ENCODE measurements around the gene CLDN8.

Gene CLDN8

GRCh38 chr21:30251781-30252180, 35.9 kb upstream of the CLDN8 start:
- H3K4ac ChIP-seq (ENCODE audit: low read depth, low read length) = no peak overlapping the region
- WGBS (ENCODE audit: extremely low coverage, insufficient coverage, insufficient read length) = no CpG with 5 or more reads among the region's 1 CpG

GRCh38 chr21:30249936-30250335, 34.0 kb upstream of the CLDN8 start:
- Histone ChIP-seq H3K79me2 (ENCODE audit: control insufficient read depth, insufficient read depth, low read length, poor library complexity) (no peaks in the 10 kb centered on the region), H3K79me1 (ENCODE audit: low read length) (no peaks in the 10 kb centered on the region), H3K18ac (ENCODE audit: low read length) (no peak overlapping the region), H3K9ac (ENCODE audit: low read length) (no peak overlapping the region), H3K27ac (ENCODE audit: low read depth, low read length) (no peak overlapping the region), H3K9me3 (ENCODE audit: insufficient read depth, low read depth, low read length) (no peaks in the 10 kb centered on the region), H3K4ac (ENCODE audit: low read depth, low read length) (no peak overlapping the region), H2BK120ac (ENCODE audit: insufficient read depth, low read length, poor library complexity) (no peak overlapping the region), H3K23ac (ENCODE audit: low read length) (no peak overlapping the region), H4K12ac (ENCODE audit: low read depth, low read length) (no peak overlapping the region), H2AFZ (ENCODE audit: insufficient read depth, low read length, poor library complexity) (no peak overlapping the region), H2BK5ac (ENCODE audit: low read depth, low read length, poor library complexity) (no peak overlapping the region), H3K14ac (ENCODE audit: low read length) (no peak overlapping the region), H3K4me2 (ENCODE audit: low read length) (no peak overlapping the region), H3K27me3 (ENCODE audit: insufficient read depth, low read length) (no peaks in the 10 kb centered on the region), H4K8ac (ENCODE audit: low read depth, low read length) (no peak overlapping the region), H2AK5ac (ENCODE audit: low read length) (no peak overlapping the region), H3K36me3 (ENCODE audit: control insufficient read depth in 1 of 2, insufficient read depth in 2 of 2, low read length in 2 of 2) (no peaks in the 10 kb centered on the region), H2BK12ac (ENCODE audit: low read length) (no peak overlapping the region), H4K91ac (ENCODE audit: low read depth, low read length) (no peak overlapping the region), H3K4me3 (ENCODE audit: low read depth, low read length) (no peak overlapping the region), H3K4me1 (ENCODE audit: control insufficient read depth in 1 of 2, insufficient read depth in 2 of 2, low read length in 2 of 2) (peaks cover 0 to 2% of the 10 kb centered on the region in 2 experiments)
- DNase-seq = no peak
- no CpG with 5 or more reads among the region's 3 CpGs for WGBS (ENCODE audit: extremely low coverage, insufficient coverage, insufficient read length)

More at GRCh38 chr21:30251781-30252180, 35.9 kb upstream of the CLDN8 start:
- Histone ChIP-seq H3K79me1 (ENCODE audit: low read length) (no peaks in the 10 kb centered on the region), H3K27ac (ENCODE audit: low read depth, low read length) (no peak overlapping the region), H3K36me3 (ENCODE audit: control insufficient read depth in 1 of 2, insufficient read depth in 2 of 2, low read length in 2 of 2) (no peaks in the 10 kb centered on the region), H3K23ac (ENCODE audit: low read length) (no peak overlapping the region), H4K12ac (ENCODE audit: low read depth, low read length) (no peak overlapping the region), H3K79me2 (ENCODE audit: control insufficient read depth, insufficient read depth, low read length, poor library complexity) (no peaks in the 10 kb centered on the region), H3K27me3 (ENCODE audit: insufficient read depth, low read length) (no peaks in the 10 kb centered on the region), H3K4me2 (ENCODE audit: low read length) (no peak overlapping the region), H2BK120ac (ENCODE audit: insufficient read depth, low read length, poor library complexity) (no peak overlapping the region), H3K4me1 (ENCODE audit: control insufficient read depth in 1 of 2, insufficient read depth in 2 of 2, low read length in 2 of 2) (no peaks in the 10 kb centered on the region), H3K14ac (ENCODE audit: low read length) (no peak overlapping the region), H3K4me3 (ENCODE audit: low read depth, low read length) (no peak overlapping the region), H2AK5ac (ENCODE audit: low read length) (no peak overlapping the region), H4K8ac (ENCODE audit: low read depth, low read length) (no peak overlapping the region), H3K18ac (ENCODE audit: low read length) (no peak overlapping the region), H4K91ac (ENCODE audit: low read depth, low read length) (no peak overlapping the region), H2AFZ (ENCODE audit: insufficient read depth, low read length, poor library complexity) (no peak overlapping the region), H2BK5ac (ENCODE audit: low read depth, low read length, poor library complexity) (no peak overlapping the region), H2BK12ac (ENCODE audit: low read length) (no peak overlapping the region), H3K9me3 (ENCODE audit: insufficient read depth, low read depth, low read length) (no peaks in the 10 kb centered on the region), H3K9ac (ENCODE audit: low read length) (no peak overlapping the region)
- DNase-seq = no peak

GRCh38 chr21:30248844-30249243, 32.9 kb upstream of the CLDN8 start:
- Histone ChIP-seq H2BK5ac (ENCODE audit: low read depth, low read length, poor library complexity) (no peak overlapping the region), H3K23ac (ENCODE audit: low read length) (no peak overlapping the region), H3K79me1 (ENCODE audit: low read length) (no peaks in the 10 kb centered on the region), H4K12ac (ENCODE audit: low read depth, low read length) (no peak overlapping the region), H3K4me1 (ENCODE audit: control insufficient read depth in 1 of 2, insufficient read depth in 2 of 2, low read length in 2 of 2) (peaks cover 0 to 2% of the 10 kb centered on the region in 2 experiments), H2BK120ac (ENCODE audit: insufficient read depth, low read length, poor library complexity) (no peak overlapping the region), H3K36me3 (ENCODE audit: control insufficient read depth in 1 of 2, insufficient read depth in 2 of 2, low read length in 2 of 2) (no peaks in the 10 kb centered on the region), H3K4me3 (ENCODE audit: low read depth, low read length) (no peak overlapping the region), H3K4ac (ENCODE audit: low read depth, low read length) (no peak overlapping the region), H3K79me2 (ENCODE audit: control insufficient read depth, insufficient read depth, low read length, poor library complexity) (no peaks in the 10 kb centered on the region), H3K4me2 (ENCODE audit: low read length) (no peak overlapping the region), H3K14ac (ENCODE audit: low read length) (no peak overlapping the region), H3K27me3 (ENCODE audit: insufficient read depth, low read length) (no peaks in the 10 kb centered on the region), H3K9ac (ENCODE audit: low read length) (no peak overlapping the region), H2AFZ (ENCODE audit: insufficient read depth, low read length, poor library complexity) (no peak overlapping the region), H3K18ac (ENCODE audit: low read length) (no peak overlapping the region), H3K27ac (ENCODE audit: low read depth, low read length) (no peak overlapping the region), H4K8ac (ENCODE audit: low read depth, low read length) (no peak overlapping the region), H4K91ac (ENCODE audit: low read depth, low read length) (no peak overlapping the region), H3K9me3 (ENCODE audit: insufficient read depth, low read depth, low read length) (no peaks in the 10 kb centered on the region), H2BK12ac (ENCODE audit: low read length) (no peak overlapping the region), H2AK5ac (ENCODE audit: low read length) (no peak overlapping the region)
- WGBS (ENCODE audit: extremely low coverage, insufficient coverage, insufficient read length) = no CpG with 5 or more reads among the region's 9 CpGs
- DNase-seq = no peak

- Histone ChIP-seq H2BK5ac (ENCODE audit: low read depth, low read length, poor library complexity) (no peak overlapping the region), H3K79me2 (ENCODE audit: control insufficient read depth, insufficient read depth, low read length, poor library complexity) (no peaks in the 10 kb centered on the region), H4K91ac (ENCODE audit: low read depth, low read length) (no peak overlapping the region), H3K36me3 (ENCODE audit: control insufficient read depth in 1 of 2, insufficient read depth in 2 of 2, low read length in 2 of 2) (no peaks in the 10 kb centered on the region), H3K4me1 (ENCODE audit: control insufficient read depth in 1 of 2, insufficient read depth in 2 of 2, low read length in 2 of 2) (peaks cover 0 to 2% of the 10 kb centered on the region in 2 experiments), H3K4me2 (ENCODE audit: low read length) (no peak overlapping the region), H3K27ac (ENCODE audit: low read depth, low read length) (no peak overlapping the region), H4K8ac (ENCODE audit: low read depth, low read length) (no peak overlapping the region), H3K4me3 (ENCODE audit: low read depth, low read length) (no peak overlapping the region), H2AK5ac (ENCODE audit: low read length) (no peak overlapping the region), H2AFZ (ENCODE audit: insufficient read depth, low read length, poor library complexity) (no peak overlapping the region), H3K18ac (ENCODE audit: low read length) (no peak overlapping the region), H2BK120ac (ENCODE audit: insufficient read depth, low read length, poor library complexity) (no peak overlapping the region), H3K4ac (ENCODE audit: low read depth, low read length) (no peak overlapping the region), H3K79me1 (ENCODE audit: low read length) (no peaks in the 10 kb centered on the region), H3K14ac (ENCODE audit: low read length) (no peak overlapping the region), H3K9ac (ENCODE audit: low read length) (no peak overlapping the region), H3K23ac (ENCODE audit: low read length) (no peak overlapping the region), H3K27me3 (ENCODE audit: insufficient read depth, low read length) (no peaks in the 10 kb centered on the region), H4K12ac (ENCODE audit: low read depth, low read length) (no peak overlapping the region), H2BK12ac (ENCODE audit: low read length) (no peak overlapping the region), H3K9me3 (ENCODE audit: insufficient read depth, low read depth, low read length) (no peaks in the 10 kb centered on the region)
- no peak for DNase-seq
Observed at GRCh38 chr21:30245061-30245460, 29.2 kb upstream of the CLDN8 start.
